GM23248 (cell line): ENCODE data around the gene REC114.

Experiments
- EZH2 ChIP-seq: fragments of 200-600 bp; sonication (generic); IDR thresholded peaks from 2 replicates; pipeline ENCODE4 v1.6.1; 2018; ENCODE audit warnings: antibody characterized with exemption, mild to moderate bottlenecking; ENCODE audit not compliant: insufficient read depth, poor library complexity, severe bottlenecking
- EZH2phosphoT487 ChIP-seq: fragments of 200-600 bp; sonication (generic); IDR thresholded peaks from 2 replicates; pipeline ENCODE4 v1.6.1; 2018; ENCODE audit warnings: antibody characterized with exemption, moderate library complexity, mild to moderate bottlenecking, low read depth; ENCODE audit not compliant: insufficient read depth

DNA sequence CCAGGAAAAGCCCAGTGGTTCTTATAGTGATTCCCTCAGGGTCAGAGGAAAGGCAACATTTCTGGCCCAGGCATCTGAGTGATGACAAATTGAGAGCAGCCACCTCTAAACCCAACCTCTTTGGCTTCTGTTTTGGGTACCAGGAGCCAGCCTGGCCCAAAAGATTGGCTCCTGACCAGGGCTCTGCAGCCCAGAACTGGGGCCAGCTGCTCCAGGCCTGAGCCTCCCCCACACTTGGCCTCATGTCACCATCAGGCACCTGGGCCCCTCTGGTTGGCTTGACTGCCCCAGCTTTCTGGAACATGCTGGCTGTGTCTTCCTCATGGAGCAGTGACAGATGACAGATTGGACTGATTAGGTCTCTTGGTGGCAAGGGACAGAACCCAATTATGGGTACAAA lies 48.2 kb upstream of the REC114 start:
- TF ChIP-seq EZH2phosphoT487 (no peak), EZH2 (no peak)
